D721Med (cell line): ENCODE measurements around the gene LRRN2.

Source experiments
- DNase-seq: peaks from one replicate; pipeline ENCODE4 v3.0.0; 2011; ENCODE audit warnings: low spot score; ENCODE audit not compliant: insufficient read length
- FAIRE-seq: peaks from 2 replicates; lab custom pipeline; 2011; peaks lifted over from hg19 to GRCh38; lab: Jason Lieb, UNC
- CTCF ChIP-seq: IDR thresholded peaks from 2 replicates; pipeline ENCODE4 v1.5.1; 2012; ENCODE audit warnings: mild to moderate bottlenecking, control low read depth; ENCODE audit not compliant: insufficient read depth; ENCODE audit errors: missing control alignments

Gene LRRN2

GRCh38 chr1:204688776-204689175 is 3.2 kb upstream of the LRRN2 start:
- FAIRE-seq (no peak), DNase-seq (no peak)
- TF ChIP-seq CTCF: no peak

- DNase-seq (no peak), FAIRE-seq (peak; percentile 84)
- TF ChIP-seq CTCF: no peak
These were observed 2.5 kb upstream of the LRRN2 start for GRCh38 chr1:204688007-204688406.

GRCh38 chr1:204684571-204685235 is 835 bp downstream of the LRRN2 start:
- FAIRE-seq (no peak), DNase-seq (peak; percentile 63)
- TF ChIP-seq CTCF: no peak

- DNase-seq: no peak
- FAIRE-seq: no peak
- no peak for TF ChIP-seq CTCF
These were observed 1.4 kb downstream of the LRRN2 start for GRCh38 chr1:204684206-204684570.

- no peak for FAIRE-seq
- peak; percentile 16 for TF ChIP-seq CTCF
- DNase-seq: no peak
These were observed 2.0 kb downstream of the LRRN2 start for GRCh38 chr1:204683284-204684205.

- FAIRE-seq: no peak
- no peak for DNase-seq
- no peak for TF ChIP-seq CTCF
These were observed 5.1 kb downstream of the LRRN2 start for GRCh38 chr1:204680461-204680860.
